HEK293 (cell line): Measurements from ENCODE around the gene ILRUN.
A peak's percentile ranks its signal among the peaks of the same experiment; 100 is the strongest.
"Not testable (repeated sequence)": the region's sequence is repeated elsewhere in the genome, so short reads cannot be mapped to it uniquely, and the experiment has no call there.

Source experiments
- CTCF ChIA-PET: fragments of 350-600 bp; formaldehyde crosslinking; extraction: SDS; loops from one replicate; lab custom pipeline; 2021; ENCODE audit warnings: antibody characterized with exemption; lab: Yijun Ruan, JAX
- POLR2A ChIA-PET: fragments of 300-600 bp; formaldehyde crosslinking; extraction: SDS; loops from one replicate; lab custom pipeline; 2020; ENCODE audit warnings: antibody characterized with exemption, inconsistent platforms; lab: Yijun Ruan, JAX
- H3K27ac ChIP-seq: fragments of 200-500 bp; sonication (Bioruptor generic); 2 replicates; pipeline ENCODE4 v1.5.1; 2014; ENCODE audit warnings: low read depth, low read length, control low read depth, inconsistent platforms; ENCODE audit errors: extremely low read depth
- H3K36me3 ChIP-seq, 2 experiments: fragments of 200-500 bp in 1 of 2; sonication (Bioruptor generic) in 1 of 2; 1 replicate in 1 of 2; 2 replicates in 1 of 2; pipeline ENCODE4 v1.5.1; 2014 to 2017; ENCODE audit warnings: inconsistent platforms in 2 of 2, low read length in 2 of 2; ENCODE audit not compliant: control insufficient read depth in 2 of 2, insufficient read depth in 1 of 2
- H3K4me1 ChIP-seq: fragments of 200-500 bp; sonication (Bioruptor generic); 2 replicates; pipeline ENCODE4 v1.5.1; 2014; ENCODE audit warnings: mild to moderate bottlenecking, low read length, inconsistent platforms; ENCODE audit not compliant: control insufficient read depth, insufficient read depth
- H3K4me3 ChIP-seq: 2 replicates; pipeline ENCODE4 v1.5.1; 2011; ENCODE audit warnings: low read depth, mild to moderate bottlenecking, control low read depth, low read length, moderate library complexity
- H3K9me3 ChIP-seq: fragments of 200-500 bp; sonication (Bioruptor generic); 2 replicates; pipeline ENCODE4 v1.5.1; 2014; ENCODE audit warnings: low read depth, low read length, inconsistent platforms; ENCODE audit not compliant: control insufficient read depth, insufficient read depth
- HOXC10 ChIP-seq: sonication (generic); formaldehyde crosslinking; IDR thresholded peaks from 2 replicates; pipeline ENCODE4 v1.8.1; 2023; ENCODE audit warnings: mild to moderate bottlenecking, missing genetic modification reagents
- IKZF3 ChIP-seq: fragments of 450-650 bp; IDR thresholded peaks from 2 replicates; pipeline ENCODE4 v1.5.0; 2018; ENCODE audit warnings: missing biosample characterization, mild to moderate bottlenecking, missing genetic modification characterization, moderate library complexity
- OSR2 ChIP-seq: fragments of 450-650 bp; formaldehyde crosslinking; IDR thresholded peaks from 2 replicates; pipeline ENCODE4 v1.5.1; 2016; ENCODE audit warnings: missing biosample characterization, missing genetic modification characterization
- SETDB1 ChIP-seq: IDR thresholded peaks from one replicate; pipeline ENCODE4 v1.6.1; 2017; ENCODE audit warnings: mild to moderate bottlenecking, low read length, moderate library complexity, mixed read lengths; ENCODE audit not compliant: insufficient read length
- ZBTB11 ChIP-seq: fragments of 450-650 bp; formaldehyde crosslinking; conservative IDR thresholded peaks from 2 replicates; pipeline ENCODE4 v1.5.1; 2016; ENCODE audit warnings: low read depth, missing biosample characterization, missing genetic modification characterization
- ZBTB17 ChIP-seq: fragments of 450-650 bp; formaldehyde crosslinking; IDR thresholded peaks from 2 replicates; pipeline ENCODE4 v1.5.1; 2016; ENCODE audit warnings: missing biosample characterization, missing genetic modification characterization
- ZBTB8A ChIP-seq: fragments of 450-650 bp; formaldehyde crosslinking; IDR thresholded peaks from 2 replicates; pipeline ENCODE4 v1.5.1; 2016; ENCODE audit warnings: missing biosample characterization, missing genetic modification characterization
- ZFP3 ChIP-seq: fragments of 450-650 bp; formaldehyde crosslinking; IDR thresholded peaks from 2 replicates; pipeline ENCODE4 v1.5.1; 2016; ENCODE audit warnings: low read depth, missing biosample characterization, missing genetic modification characterization
- ZNF10 ChIP-seq: fragments of 450-650 bp; formaldehyde crosslinking; IDR thresholded peaks from 2 replicates; pipeline ENCODE4 v1.5.1; 2017; ENCODE audit warnings: missing biosample characterization, missing genetic modification characterization
- ZNF202 ChIP-seq: fragments of 450-650 bp; formaldehyde crosslinking; IDR thresholded peaks from 2 replicates; pipeline ENCODE4 v1.5.1; 2016; ENCODE audit warnings: missing biosample characterization, missing genetic modification characterization, borderline replicate concordance
- ZNF223 ChIP-seq: fragments of 450-650 bp; formaldehyde crosslinking; IDR thresholded peaks from 2 replicates; pipeline ENCODE4 v1.5.1; 2016; ENCODE audit warnings: missing biosample characterization, missing genetic modification characterization
- ZNF23 ChIP-seq: fragments of 450-650 bp; formaldehyde crosslinking; IDR thresholded peaks from 2 replicates; pipeline ENCODE4 v1.5.1; 2016; ENCODE audit warnings: missing biosample characterization, missing genetic modification characterization, borderline replicate concordance
- ZNF266 ChIP-seq: fragments of 450-650 bp; formaldehyde crosslinking; IDR thresholded peaks from 2 replicates; pipeline ENCODE4 v1.5.1; 2016; ENCODE audit warnings: missing biosample characterization, missing genetic modification characterization, low read depth
- ZNF394 ChIP-seq: fragments of 450-650 bp; formaldehyde crosslinking; IDR thresholded peaks from 2 replicates; pipeline ENCODE4 v1.5.1; 2016; ENCODE audit warnings: missing biosample characterization, missing genetic modification characterization, mild to moderate bottlenecking, moderate library complexity, borderline replicate concordance
- ZNF426 ChIP-seq: fragments of 450-650 bp; formaldehyde crosslinking; IDR thresholded peaks from 2 replicates; pipeline ENCODE4 v1.5.1; 2017; ENCODE audit warnings: missing biosample characterization, missing genetic modification characterization, mild to moderate bottlenecking, inconsistent platforms, moderate library complexity
- ZNF433 ChIP-seq: fragments of 450-650 bp; formaldehyde crosslinking; IDR thresholded peaks from 2 replicates; pipeline ENCODE4 v1.5.1; 2016; ENCODE audit warnings: missing biosample characterization, missing genetic modification characterization, low read depth
- ZNF510 ChIP-seq: fragments of 450-650 bp; formaldehyde crosslinking; IDR thresholded peaks from 2 replicates; pipeline ENCODE4 v1.5.1; 2018; ENCODE audit warnings: mild to moderate bottlenecking, missing genetic modification characterization, missing biosample characterization; ENCODE audit not compliant: insufficient replicate concordance
- ZNF521 ChIP-seq: fragments of 450-650 bp; formaldehyde crosslinking; IDR thresholded peaks from 2 replicates; pipeline ENCODE4 v1.5.1; 2017; ENCODE audit warnings: missing biosample characterization, mild to moderate bottlenecking, missing genetic modification characterization
- ZNF585B ChIP-seq: fragments of 450-650 bp; formaldehyde crosslinking; IDR thresholded peaks from 2 replicates; pipeline ENCODE4 v1.5.1; 2016; ENCODE audit warnings: missing biosample characterization, missing genetic modification characterization
- ZNF623 ChIP-seq: fragments of 450-650 bp; formaldehyde crosslinking; IDR thresholded peaks from 2 replicates; pipeline ENCODE4 v1.5.1; 2016; ENCODE audit warnings: missing biosample characterization, missing genetic modification characterization
- ZNF654 ChIP-seq: fragments of 450-650 bp; formaldehyde crosslinking; IDR thresholded peaks from 2 replicates; pipeline ENCODE4 v1.5.1; 2016; ENCODE audit warnings: low read depth, missing biosample characterization, missing genetic modification characterization
- ZSCAN30 ChIP-seq: fragments of 450-650 bp; IDR thresholded peaks from 2 replicates; pipeline ENCODE4 v1.5.1; 2018; ENCODE audit warnings: missing biosample characterization, mild to moderate bottlenecking, missing genetic modification characterization, moderate library complexity
- ZXDB ChIP-seq: fragments of 450-650 bp; formaldehyde crosslinking; IDR thresholded peaks from 2 replicates; pipeline ENCODE4 v1.5.1; 2016; ENCODE audit warnings: missing biosample characterization, missing genetic modification characterization
- TF ChIP-seq, protein P1 (sequence below): fragments of 450-650 bp; formaldehyde crosslinking; conservative IDR thresholded peaks from 2 replicates; pipeline ENCODE4 v1.5.1; 2016; ENCODE audit warnings: low read depth, missing biosample characterization, missing genetic modification characterization

The ILRUN gene

DNA sequence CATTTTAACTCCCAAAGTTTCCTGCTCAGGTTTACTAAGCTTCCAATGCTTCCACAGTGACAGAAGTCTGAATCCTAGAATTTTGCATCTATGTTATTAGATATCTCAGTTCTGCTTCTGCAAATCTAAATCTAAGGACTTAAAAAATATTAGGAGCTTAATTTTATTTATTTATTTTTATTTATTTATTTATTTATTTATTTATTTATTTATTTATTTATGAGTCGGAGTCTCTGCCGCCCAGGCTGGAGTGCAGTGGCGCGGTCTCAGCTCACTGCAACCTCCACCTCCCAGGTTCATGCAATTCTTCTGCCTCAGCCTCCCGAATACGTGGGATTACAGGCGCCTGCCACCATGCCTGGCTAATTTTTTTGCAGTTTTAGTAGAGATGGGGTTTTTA lies 46.3 kb downstream of the ILRUN start:
- H3K9me3 ChIP-seq, POLR2A ChIA-PET: not testable (repeated sequence)
- CTCF ChIA-PET: interaction anchor here (0.6 to 1.4 kb wide), 4 partner anchors 9 to 1087 kb away, joined by 3 to 4 read pairs (median 4); partner anchors contain the start of gene ARMC12

GRCh38 chr6:34648806-34649205 lies 47.8 kb downstream of the ILRUN start:
- Histone ChIP-seq H3K4me3 (no peak overlapping the region), H3K27ac (no peak overlapping the region), H3K4me1 (peaks cover 3% of the 10 kb centered on the region; the same call in 1 of the 2 replicates), H3K9me3 (no peaks in the 10 kb centered on the region), H3K36me3 (peaks cover 22 to 30% of the 10 kb centered on the region in 2 experiments)
- POLR2A ChIA-PET: no interaction called here
- CTCF ChIA-PET: no interaction called here
- TF ChIP-seq IKZF3 (no peak), OSR2 (tag by site-specific recombination) (no peak), ZNF521 (tag by site-specific recombination) (no peak), ZFP3 (no peak), ZBTB17 (tag by site-specific recombination) (no peak), HOXC10 (CRISPR knock-in tag) (no peak), SETDB1 (no peak), ZNF223 (tag by site-specific recombination) (no peak), ZNF23 (tag by site-specific recombination) (no peak), ZSCAN30 (no peak), ZNF585B (tag by site-specific recombination) (no peak), ZNF10 (tag by site-specific recombination) (no peak)

More for the DNA sequence above, 46.3 kb downstream of the ILRUN start:
- not testable (repeated sequence) for H3K4me3 ChIP-seq, H3K27ac ChIP-seq, H3K4me1 ChIP-seq
- H3K36me3 ChIP-seq: peaks cover 19 to 30% of the 10 kb centered on the region in 2 experiments
- TF ChIP-seq ZBTB11 (tag by site-specific recombination): peak; percentile 65
- 0 out of 2 replicates have a peak, but pooled peaks have one; percentile 15 for TF ChIP-seq ZNF202 (tag by site-specific recombination)
- 0 out of 2 replicates have a peak, but pooled peaks have one; percentile 34 for TF ChIP-seq ZXDB
- TF ChIP-seq ZNF426: peak; percentile 68
- peak; percentile 28 for TF ChIP-seq ZNF654 (tag by site-specific recombination)
- peak; percentile 62 for TF ChIP-seq ZNF623
- TF ChIP-seq ZNF433 (tag by site-specific recombination): 0 out of 2 replicates have a peak, but pooled peaks have one; percentile 57
- peak; percentile 64 for TF ChIP-seq ZBTB8A
- peak; percentile 59; the same call in 1 of the 2 replicates for TF ChIP-seq ZNF266 (tag by site-specific recombination)
- TF ChIP-seq ZNF510: peak; percentile 20
- TF ChIP-seq, protein P1, sequence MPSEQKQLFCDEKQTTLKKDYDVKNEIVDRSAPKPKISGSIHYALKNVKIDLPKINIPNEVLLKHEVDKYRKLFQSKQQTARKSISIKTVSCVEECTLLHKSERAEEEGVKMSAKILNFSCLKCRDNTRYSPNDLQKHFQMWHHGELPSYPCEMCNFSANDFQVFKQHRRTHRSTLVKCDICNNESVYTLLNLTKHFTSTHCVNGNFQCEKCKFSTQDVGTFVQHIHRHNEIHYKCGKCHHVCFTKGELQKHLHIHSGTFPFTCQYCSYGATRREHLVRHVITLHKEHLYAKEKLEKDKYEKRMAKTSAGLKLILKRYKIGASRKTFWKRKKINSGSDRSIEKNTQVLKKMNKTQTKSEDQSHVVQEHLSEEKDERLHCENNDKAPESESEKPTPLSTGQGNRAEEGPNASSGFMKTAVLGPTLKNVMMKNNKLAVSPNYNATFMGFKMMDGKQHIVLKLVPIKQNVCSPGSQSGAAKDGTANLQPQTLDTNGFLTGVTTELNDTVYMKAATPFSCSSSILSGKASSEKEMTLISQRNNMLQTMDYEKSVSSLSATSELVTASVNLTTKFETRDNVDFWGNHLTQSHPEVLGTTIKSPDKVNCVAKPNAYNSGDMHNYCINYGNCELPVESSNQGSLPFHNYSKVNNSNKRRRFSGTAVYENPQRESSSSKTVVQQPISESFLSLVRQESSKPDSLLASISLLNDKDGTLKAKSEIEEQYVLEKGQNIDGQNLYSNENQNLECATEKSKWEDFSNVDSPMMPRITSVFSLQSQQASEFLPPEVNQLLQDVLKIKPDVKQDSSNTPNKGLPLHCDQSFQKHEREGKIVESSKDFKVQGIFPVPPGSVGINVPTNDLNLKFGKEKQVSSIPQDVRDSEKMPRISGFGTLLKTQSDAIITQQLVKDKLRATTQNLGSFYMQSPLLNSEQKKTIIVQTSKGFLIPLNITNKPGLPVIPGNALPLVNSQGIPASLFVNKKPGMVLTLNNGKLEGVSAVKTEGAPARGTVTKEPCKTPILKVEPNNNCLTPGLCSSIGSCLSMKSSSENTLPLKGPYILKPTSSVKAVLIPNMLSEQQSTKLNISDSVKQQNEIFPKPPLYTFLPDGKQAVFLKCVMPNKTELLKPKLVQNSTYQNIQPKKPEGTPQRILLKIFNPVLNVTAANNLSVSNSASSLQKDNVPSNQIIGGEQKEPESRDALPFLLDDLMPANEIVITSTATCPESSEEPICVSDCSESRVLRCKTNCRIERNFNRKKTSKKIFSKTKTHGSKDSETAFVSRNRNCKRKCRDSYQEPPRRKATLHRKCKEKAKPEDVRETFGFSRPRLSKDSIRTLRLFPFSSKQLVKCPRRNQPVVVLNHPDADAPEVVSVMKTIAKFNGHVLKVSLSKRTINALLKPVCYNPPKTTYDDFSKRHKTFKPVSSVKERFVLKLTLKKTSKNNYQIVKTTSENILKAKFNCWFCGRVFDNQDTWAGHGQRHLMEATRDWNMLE (tag by site-specific recombination): peak; percentile 81
- TF ChIP-seq ZNF394 (tag by site-specific recombination): peak; percentile 90
